Keratinocyte (primary cell): ENCODE measurements around the gene DIS3L2.

Experiments used
- CTCF ChIP-seq, 3 experiments: IDR thresholded peaks in 1 of 3; conservative IDR thresholded peaks in 1 of 3; optimal IDR thresholded peaks in 1 of 3; 2 replicates in 2 of 3; 3 replicates in 1 of 3; pipeline versions ENCODE3 to v1.5.1; 2011; ENCODE audit warnings: low read length in 3 of 3, mild to moderate bottlenecking in 3 of 3, moderate library complexity in 2 of 3, control low read depth in 1 of 3, inconsistent platforms in 1 of 3; ENCODE audit not compliant: insufficient read depth in 2 of 3; ENCODE audit errors: extremely low read depth in 1 of 3
- EZH2 ChIP-seq: IDR thresholded peaks from one replicate; pipeline ENCODE4 v1.6.1; 2012; ENCODE audit warnings: inconsistent platforms, mild to moderate bottlenecking, low read length, moderate library complexity

DNA sequence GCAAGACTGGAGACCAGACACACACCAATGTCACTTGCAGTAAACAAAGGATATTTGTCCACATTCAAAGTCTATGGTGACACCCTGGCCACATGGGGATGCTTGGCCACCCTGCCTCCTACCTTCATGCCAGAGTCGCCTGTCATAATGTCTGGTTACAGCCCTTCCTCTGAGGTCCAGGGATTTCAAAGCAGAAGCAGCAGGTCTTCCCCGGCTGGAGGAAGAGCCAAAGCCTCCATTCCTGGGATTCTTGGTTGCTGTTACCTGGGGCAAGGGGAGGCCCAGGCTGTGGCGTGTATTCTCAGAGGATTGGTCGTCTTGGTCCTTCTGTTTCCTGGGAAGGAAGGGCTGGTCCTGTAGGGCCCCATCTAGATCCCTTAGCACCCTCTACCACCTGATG lies 414.7 kb downstream of the DIS3L2 start:
- TF ChIP-seq CTCF (optimal IDR thresholded peaks at IDR 0.05 in 1 of 3, IDR thresholded peaks at IDR 0.05 in 1 of 3, conservative IDR thresholded peaks at IDR 0.05 in 1 of 3; ENCODE audit: extremely low read depth in 1 of 3, insufficient read depth in 2 of 3, low read length in 3 of 3) (no peak), EZH2 (no peak)
